Myocyte (in vitro differentiated cells): ENCODE data around the gene PDE4DIP. TPM values are rescaled to one million over a fixed set of nuclear protein-coding genes. Genes with fewer than 3 reads are reported as not detected.
"Not testable (repeated sequence)": the region's sequence is repeated elsewhere in the genome, so short reads cannot be mapped to it uniquely, and the experiment has no call there.

Experiments
- DNase-seq: peaks from one replicate; pipeline ENCODE4 v3.0.0-alpha.2; 2012; ENCODE audit warnings: low read depth
- total RNA-seq: library from RNA; depleted of rRNA; stranded (reverse); fragments of >200 nt; gene quantifications from 2 replicates; pipeline ENCODE4 v1.2.3, GENCODE V29; 2014

The PDE4DIP gene
- total RNA-seq, 1 donor from 2014 or later, result 408 TPM

- DNase-seq, result not testable (repeated sequence)
Observed at GRCh38 chr1:149064611-149065010, 220.4 kb downstream of the PDE4DIP start.

GRCh38 chr1:149075505-149076127 lies 231.4 kb downstream of the PDE4DIP start:
- DNase-seq, result not testable (repeated sequence)

Other genes starting within 250 kb of the PDE4DIP start
- gene NBPF14, start 248.4 kb upstream of the PDE4DIP start, total RNA-seq, result 17.9 and 18.0 TPM in 2 replicates
- gene NUDT4B, start 95.7 kb upstream of the PDE4DIP start, total RNA-seq, result 39.2 and 64.9 TPM in 2 replicates